HG03571 (cell line): ENCODE measurements around the gene DNAH3.
"Not testable (repeated sequence)": the region's sequence is repeated elsewhere in the genome, so short reads cannot be mapped to it uniquely, and the experiment has no call there.

Experiments
- ATAC-seq: cut with Tn5 transposase; IDR thresholded peaks from one replicate; pipeline ENCODE4 v1.9.1; 2021; ENCODE audit not compliant: unreplicated experiment

Gene DNAH3, protein sequence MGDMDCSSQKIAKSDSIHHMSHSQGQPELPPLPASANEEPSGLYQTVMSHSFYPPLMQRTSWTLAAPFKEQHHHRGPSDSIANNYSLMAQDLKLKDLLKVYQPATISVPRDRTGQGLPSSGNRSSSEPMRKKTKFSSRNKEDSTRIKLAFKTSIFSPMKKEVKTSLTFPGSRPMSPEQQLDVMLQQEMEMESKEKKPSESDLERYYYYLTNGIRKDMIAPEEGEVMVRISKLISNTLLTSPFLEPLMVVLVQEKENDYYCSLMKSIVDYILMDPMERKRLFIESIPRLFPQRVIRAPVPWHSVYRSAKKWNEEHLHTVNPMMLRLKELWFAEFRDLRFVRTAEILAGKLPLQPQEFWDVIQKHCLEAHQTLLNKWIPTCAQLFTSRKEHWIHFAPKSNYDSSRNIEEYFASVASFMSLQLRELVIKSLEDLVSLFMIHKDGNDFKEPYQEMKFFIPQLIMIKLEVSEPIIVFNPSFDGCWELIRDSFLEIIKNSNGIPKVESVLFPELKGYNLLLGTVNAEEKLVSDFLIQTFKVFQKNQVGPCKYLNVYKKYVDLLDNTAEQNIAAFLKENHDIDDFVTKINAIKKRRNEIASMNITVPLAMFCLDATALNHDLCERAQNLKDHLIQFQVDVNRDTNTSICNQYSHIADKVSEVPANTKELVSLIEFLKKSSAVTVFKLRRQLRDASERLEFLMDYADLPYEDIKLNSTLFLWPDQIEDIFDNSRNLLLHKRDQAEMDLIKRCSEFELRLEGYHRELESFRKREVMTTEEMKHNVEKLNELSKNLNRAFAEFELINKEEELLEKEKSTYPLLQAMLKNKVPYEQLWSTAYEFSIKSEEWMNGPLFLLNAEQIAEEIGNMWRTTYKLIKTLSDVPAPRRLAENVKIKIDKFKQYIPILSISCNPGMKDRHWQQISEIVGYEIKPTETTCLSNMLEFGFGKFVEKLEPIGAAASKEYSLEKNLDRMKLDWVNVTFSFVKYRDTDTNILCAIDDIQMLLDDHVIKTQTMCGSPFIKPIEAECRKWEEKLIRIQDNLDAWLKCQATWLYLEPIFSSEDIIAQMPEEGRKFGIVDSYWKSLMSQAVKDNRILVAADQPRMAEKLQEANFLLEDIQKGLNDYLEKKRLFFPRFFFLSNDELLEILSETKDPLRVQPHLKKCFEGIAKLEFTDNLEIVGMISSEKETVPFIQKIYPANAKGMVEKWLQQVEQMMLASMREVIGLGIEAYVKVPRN (N-terminal part only)

DNA sequence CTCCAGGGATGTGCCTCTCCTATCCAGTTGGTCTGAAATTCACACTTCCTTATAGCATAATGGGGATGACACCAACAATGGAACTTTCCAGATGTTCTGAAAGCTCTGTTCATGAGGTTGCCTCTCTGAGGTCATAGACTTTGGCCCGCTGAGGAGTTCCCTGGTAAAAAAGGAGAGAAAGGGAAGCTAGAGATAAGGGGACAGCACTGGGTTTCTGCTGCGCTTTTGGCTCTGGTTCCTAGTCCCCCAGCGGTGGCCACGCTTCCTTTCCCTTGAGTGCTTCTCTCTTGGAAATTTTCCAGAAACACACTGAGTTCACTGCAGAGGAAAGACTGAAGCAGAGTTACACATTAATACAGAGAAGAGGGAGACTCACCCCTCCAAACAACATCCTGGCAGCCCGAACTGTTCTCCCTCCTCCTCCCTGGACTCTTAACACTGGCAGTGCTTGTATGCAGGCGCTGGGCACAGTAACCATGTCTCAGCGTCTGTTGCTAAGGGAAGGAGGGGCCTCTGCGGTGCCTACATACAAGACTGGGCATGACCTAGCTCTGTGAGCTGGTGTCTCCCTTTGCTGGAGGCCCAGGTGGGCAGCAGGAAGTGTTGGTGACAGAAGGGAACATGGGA, at the start of gene DNAH3:
DNAH3 (minus strand) TSS at position 472 of the 627 bp plus-strand sequence. CDS start 527 bp downstream, outside the sequence.
- ATAC-seq: no peak

DNA sequence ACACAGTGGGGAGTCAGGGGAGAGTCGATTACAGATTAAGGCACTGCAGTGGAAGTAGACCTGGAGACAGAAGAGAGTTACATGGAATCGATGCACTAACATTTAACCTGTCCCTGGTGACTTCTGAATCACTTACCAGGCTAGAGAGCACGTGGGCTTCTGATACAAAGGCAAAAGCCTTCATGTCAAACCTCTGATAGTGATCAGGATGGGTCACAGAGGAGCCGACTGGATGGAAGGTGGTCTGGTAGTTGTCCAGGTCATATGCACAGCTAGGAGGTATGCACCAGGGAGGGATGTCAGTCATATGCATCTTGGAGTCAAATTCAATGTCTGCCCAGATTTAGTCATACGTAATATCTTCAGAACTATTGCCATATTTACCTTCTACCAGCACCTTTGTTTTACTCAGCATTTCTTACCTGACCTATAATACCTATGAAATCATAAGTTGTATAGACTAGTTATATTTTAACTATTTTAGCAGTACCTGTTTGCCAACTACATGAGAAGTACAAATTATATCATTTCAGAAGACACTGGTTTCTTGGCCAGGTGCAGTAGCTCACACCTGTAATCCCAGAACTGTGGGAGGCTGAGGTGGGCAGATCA, 49.1 kb upstream of the DNAH3 start:
- no peak for ATAC-seq

DNA sequence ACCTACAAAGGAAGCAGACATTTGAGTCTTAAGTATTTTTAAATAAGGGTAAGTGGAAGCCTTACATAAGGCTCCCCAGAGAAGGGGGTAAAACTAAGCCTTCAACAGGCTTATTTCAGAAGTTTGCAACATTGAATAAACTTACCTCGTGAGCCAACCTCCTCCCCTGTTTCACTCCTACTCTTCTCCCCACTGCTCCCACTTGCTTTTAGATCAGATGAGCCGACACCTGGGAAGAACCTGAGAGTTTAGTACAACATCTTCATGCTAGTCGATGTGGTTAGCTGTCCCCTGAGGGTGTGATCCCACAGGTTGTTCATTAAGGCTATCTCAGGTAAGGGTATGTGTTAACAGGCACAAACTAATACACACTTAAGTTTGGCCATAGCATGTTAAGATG, 47.0 kb upstream of the DNAH3 start:
- no peak for ATAC-seq

DNA sequence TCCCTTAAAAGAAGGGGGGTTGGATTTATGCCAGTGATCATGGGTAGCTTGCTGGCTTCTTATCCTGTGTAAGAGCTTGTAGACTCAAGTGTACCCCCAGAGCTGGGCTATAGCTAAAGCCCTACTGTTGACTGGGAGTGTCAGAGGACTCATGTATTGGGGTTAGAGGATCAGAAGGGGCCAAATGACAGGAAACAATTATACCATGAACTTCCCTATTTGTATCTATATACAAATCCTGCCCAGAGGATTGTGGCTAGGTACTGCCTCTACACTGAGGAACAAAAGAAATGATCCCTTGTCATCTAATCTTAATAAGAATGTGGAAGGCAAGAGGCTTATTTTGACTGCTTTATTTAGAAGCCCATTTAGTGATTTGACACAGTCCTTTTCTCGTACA, 46.5 kb upstream of the DNAH3 start:
- ATAC-seq: no peak

DNA sequence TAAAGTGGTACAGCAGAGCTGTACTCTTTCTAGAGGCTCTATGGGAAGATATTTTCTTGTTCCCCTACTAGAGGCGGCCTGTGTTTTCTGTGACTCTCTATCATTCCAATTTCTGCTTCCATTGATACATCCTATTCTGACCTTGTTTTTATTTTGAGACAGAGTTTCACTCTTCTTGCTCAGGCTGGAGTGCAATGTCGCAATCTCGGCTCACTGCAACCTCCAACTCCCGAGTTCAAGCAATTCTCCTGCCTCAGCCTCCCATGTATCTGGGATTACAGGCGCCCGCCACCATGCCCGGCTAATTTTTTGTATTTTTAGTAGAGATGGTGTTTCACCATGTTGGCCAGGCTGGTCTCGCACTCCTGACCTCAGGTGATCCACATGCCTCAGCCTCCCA, 44.7 kb upstream of the DNAH3 start:
- not testable (repeated sequence) for ATAC-seq

DNA sequence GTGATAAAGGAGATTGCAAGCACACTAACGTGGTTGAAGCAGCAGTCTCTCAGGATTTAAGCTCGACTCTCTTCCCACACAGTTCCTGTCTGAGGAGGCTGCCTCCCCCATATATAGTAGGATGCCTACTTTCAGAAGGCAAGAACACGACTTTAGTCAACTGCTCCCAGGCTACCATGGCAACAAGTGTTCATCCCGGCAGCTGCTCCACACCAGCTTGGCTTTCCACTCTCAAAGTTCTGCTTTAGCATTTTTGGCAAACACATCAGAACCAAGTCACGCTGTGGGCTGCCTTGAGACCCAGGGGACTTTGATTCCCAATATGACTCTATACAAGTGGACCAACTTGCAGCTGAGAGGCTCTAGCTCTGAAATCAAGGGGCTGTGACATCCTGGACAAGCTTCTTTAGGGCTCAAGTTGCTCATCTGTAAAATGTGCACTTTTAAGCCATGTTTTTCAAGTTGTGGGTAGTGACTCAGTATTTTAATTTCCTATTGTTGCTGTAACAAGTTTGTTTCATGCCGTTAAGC, 44.2 kb upstream of the DNAH3 start:
- ATAC-seq: no peak

DNA sequence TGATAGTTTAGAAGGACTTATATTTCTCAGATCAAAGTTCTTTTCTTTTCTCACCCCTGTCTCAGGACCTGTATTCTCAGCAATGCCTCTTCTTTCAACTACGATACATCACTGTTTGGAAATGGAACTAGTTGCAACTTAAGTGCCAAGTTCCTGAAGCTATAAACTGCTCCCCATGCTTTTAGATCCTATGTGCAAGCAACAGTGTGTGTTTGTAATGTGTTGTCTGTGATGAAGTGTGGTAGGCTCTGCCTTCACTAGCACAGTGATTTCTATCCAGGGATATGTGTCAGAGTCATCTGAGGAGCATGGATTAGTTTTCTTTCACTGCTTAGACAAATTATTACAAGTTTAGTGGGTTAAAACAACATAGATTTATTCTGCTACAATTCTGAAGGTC, 42.3 kb upstream of the DNAH3 start:
- no peak for ATAC-seq

DNA sequence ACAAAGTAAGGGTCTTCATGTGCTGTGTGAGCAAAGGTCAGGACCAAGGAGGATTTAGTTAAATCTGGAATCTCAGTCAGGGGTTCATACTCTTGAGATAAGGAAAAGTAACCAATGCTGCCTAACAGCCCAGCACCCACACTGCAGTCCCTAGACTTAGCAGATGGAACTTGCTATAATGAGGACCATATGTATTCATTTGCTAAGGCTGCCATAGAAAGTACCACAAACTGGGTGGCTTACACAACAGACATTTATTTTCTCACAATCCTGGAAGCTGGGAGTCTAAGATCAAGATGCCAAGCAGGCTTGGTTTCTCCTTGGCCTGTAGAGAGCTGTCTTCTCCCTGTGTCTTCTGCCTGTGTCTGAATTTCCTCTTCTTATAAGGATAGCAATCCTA, 40.0 kb upstream of the DNAH3 start:
- no peak for ATAC-seq

DNA sequence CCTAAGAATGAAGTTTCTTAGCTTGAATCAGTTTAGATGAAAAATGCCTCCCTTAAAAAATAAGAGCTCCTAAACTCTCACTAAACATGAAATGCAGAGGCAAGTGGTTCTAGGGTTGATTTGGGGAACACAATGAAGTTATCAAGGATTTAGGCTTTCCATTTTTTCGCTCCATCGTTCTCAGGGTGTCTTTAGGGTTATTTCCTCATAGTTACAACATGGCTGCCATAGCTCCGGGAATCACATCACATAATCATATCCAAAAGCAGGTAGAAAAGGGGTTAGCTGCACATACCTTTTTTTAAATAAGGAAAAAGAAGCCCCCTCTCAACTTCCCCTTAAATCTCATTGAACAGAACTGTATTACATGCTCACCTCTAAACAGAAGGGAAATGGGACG, 39.4 kb upstream of the DNAH3 start:
- ATAC-seq: no peak

DNA sequence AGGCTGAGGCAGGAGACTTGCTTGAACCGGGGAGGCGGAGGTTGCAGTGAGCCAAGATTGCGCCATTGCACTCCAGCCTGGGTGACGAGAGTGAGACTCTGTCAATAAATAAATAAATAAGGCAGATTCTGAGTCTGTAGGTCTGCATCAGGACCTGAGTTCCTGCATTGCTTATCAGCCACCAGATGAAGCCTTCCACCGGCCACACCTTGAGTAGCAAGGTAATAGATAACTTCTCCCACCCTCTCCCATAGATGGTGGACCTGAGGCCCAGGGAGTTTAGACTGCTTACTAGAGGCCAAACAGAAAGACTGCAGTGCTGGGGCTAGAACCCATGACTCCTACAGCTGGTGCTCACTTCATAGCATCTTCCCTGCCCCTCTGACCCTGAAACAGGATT, 38.7 kb upstream of the DNAH3 start:
- no peak for ATAC-seq

DNA sequence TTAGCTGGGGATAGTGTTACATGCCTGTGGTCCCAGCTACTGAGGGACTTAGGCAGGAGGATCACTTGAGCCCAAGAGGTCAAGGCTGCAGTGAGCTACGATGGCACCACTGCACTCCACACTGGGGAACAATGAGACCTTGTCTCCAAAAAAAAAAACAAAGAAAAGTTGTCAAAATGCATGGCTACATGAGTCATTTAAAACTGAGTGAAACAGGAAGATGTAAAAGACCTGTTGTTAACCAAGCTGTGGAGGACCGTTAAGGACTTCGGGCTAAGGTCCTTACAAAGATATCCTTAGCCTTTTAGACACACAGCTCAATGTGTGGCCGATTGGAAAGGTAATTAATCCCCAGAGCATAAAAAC, 35.7 kb upstream of the DNAH3 start:
- no peak for ATAC-seq

DNA sequence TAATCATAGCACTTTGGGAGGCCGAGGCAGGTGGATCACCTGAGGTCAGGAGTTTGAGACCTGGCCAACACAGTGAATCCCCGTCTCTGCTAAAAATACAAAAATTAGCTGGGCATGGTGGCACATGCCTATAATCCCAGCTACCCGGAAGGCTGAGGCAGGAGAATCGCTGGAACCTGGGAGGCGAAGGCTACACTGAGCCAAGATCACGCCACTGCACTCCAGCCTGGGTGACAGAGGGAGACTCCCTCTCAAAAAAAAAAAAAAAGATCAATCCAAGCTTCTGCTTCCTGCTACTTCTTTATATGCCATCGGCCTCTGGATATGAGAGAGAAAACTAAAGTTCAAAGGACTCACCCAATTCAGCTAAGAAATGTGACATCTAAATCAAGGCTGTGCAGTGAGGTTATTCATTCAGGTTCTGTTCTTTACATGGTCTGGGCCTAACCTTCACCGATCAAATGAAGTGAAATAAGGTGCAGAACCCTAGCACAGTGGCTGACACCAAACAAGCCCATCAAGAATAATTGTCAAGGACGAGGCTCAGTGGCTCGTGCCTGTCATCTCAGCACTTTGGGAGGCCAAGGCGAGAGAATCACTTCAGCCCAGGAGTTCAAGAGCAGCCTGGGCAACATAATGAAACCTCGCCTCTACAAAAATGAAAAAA, 35.1 kb upstream of the DNAH3 start:
- ATAC-seq: no peak

DNA sequence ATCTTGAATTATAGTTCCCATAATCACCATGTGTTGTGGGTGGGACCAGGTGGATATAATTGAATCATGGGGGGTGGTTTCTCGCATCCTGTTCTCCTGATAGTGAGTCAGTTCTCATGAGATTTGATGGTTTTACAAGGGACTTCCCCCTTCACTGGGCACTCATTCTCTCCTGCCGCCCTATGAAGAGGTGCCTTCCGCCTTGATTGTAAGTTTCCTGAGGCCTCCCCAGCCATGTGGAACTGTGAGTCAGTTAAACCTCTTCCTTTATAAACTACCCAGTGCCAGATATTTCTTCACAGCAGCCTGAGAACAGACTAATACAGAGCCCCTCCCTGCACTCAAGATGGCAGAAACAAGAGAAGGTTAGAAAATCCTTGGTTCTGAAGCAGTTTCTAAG, 34.2 kb upstream of the DNAH3 start:
- ATAC-seq: no peak

DNA sequence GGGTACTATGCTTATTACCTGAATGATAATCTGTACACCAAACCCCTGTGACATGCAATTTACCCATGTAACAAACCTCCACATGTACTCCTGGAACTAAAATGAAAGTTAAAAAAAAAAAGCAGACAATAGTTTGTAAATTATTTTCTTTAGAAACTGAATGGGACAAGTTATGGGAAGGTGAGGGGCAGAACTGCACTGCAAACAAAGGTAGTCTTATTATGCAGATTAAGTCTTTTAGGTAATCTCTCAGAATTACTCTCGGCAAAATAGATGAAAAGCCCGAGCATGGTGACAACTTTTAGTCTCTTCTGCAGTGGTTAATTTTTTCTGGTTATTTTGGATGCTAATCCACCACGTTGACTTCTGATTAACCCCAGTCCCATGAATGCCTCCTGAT, 33.3 kb upstream of the DNAH3 start:
- no peak for ATAC-seq

DNA sequence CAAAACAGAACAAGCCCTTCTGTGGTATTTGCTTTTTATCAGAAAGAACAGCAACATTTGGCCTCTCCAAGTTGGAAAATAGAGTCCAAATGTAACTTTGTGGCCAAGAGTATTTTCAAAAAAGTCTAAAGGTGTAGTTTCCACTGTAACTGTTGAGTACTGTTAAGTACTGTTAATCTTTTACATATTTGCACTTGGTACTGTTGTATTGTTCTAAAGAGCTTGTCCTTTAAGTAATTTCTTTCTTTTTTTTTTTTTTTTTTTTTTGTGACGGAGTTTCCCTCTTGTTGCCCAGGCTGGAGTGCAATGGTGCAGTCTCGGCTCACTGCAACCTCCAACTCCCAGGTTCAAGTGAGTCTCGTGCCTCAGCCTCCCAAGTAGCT, 29.3 kb upstream of the DNAH3 start:
- ATAC-seq: no peak

DNA sequence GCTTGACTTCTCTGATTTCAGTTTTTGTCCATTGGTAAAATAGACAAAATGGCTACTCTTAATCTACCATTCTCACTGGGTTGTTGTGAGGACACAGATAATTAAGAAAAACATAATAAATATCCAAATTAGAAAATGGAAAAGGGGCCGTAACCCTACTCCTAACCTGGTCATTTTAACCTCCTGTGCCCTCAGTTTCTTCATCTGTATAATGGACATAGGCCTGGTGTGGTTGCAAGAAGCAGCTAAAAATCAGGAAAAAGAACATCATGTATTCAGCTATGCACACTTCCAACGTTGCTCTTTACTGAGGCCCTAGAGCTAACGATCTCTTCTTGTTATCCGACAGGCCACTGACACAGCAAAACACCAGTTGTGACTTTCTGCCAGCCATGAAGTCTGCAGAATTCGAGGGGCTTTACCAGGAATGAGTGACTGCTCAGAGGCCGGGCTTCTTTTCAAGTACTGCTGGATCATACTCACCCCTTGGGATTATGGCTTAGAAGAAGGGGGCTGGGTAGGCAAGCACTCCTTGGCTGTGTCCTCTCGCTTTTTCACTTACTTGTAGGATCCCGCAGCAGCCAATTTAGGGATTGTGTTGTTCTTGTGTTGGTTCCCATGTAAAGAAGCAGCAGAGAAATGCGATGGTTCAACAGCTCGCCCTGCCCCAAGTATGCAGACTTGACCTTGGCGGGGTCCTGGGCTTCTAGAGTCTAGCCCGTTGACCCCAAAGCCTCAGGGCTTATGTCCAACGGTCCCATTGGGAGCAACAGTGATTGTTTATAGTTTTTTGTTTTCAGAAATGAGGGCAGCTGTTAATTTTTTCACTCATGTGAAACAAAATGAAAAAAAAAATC, 28.7 kb upstream of the DNAH3 start:
- ATAC-seq: no peak

DNA sequence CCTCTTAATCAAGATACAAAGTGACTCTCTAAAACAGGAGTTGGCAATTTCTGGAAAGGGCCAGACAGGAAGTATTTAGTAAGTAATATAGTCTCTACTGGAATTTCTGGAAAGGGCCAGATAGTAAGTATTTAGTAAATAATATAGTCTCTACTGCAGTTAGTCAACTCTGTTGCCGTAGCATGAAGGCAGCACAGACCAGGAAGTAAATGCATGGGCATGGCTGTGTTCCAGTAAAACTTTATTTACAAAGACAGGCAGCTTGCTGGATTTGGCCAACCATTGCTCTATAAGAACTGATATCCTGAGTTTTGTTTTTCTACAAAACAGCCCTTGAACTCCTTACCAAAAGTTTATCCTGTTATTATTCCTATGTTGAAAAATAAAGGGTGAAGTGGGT, 24.8 kb upstream of the DNAH3 start:
- ATAC-seq: no peak

DNA sequence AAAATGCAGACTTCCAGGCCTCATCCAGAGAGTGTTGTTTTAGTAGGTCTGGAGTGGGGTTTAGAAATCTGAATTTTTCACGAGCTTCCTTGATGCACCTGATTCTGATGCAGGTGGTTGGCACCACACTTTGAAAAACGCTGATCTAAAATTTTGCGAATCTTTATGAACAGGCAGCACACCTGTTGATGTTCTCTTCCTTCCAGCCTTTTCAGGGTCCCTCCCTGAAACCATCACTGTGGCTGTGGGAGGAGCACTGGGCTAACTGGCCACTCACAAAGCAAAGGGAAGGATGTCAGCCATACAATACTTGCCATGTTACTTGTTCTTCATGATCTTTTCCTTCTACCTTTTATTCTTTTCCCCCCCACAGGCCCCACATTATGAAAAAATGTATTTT, 22.0 kb upstream of the DNAH3 start:
- ATAC-seq: no peak

DNA sequence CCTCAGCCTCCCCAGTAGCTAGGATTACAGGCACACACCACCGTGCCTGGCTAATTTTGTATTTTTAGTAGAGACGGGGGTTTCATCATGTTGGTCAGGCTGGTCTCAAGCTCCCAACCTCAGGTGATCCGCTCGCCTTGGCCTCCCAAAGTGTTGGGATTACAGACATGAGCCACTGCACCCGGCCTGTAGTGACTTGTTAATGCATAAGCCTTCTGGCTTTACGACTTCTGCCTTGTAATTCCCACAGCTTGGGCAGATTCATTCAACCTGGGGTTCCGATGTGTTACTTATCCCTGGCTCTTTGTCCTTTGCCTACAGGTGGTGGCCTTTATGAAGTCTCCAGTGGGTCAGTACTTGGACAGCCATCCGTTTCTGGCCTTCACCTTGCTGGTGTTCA, 19.5 kb upstream of the DNAH3 start:
- ATAC-seq: not testable (repeated sequence)
